Measurements from ENCODE around the gene COL11A1.

The COL11A1 gene

GRCh38 chr1:103110701-103111100 is 2.4 kb upstream of the COL11A1 start:
- no peak for TF ChIP-seq FOXP2 (optimal IDR thresholded peaks at IDR 0.05; ENCODE audit: borderline replicate concordance, extremely low read depth, extremely low read length, insufficient read depth)
- TF ChIP-seq TAF1 (IDR thresholded peaks at IDR 0.05; ENCODE audit: borderline replicate concordance, insufficient read depth, low read length), result no peak
- TF ChIP-seq SIN3A (IDR thresholded peaks at IDR 0.05; ENCODE audit: borderline replicate concordance, insufficient read depth, low read length), result no peak
- TF ChIP-seq REST (IDR thresholded peaks at IDR 0.05; ENCODE audit: insufficient read depth in 1 of 2, low read depth in 2 of 2, low read length in 2 of 2), result no peak
- no peak for TF ChIP-seq POLR2AphosphoS5 (IDR thresholded peaks at IDR 0.05; ENCODE audit: low read depth, low read length)

GRCh38 chr1:103109311-103109920 is 1.1 kb upstream of the COL11A1 start:
- TF ChIP-seq POLR2AphosphoS5 (IDR thresholded peaks at IDR 0.05; ENCODE audit: low read depth, low read length), result no peak
- no peak for TF ChIP-seq SIN3A (IDR thresholded peaks at IDR 0.05; ENCODE audit: borderline replicate concordance, insufficient read depth, low read length)
- no peak for TF ChIP-seq REST (IDR thresholded peaks at IDR 0.05; ENCODE audit: insufficient read depth in 1 of 2, low read depth in 2 of 2, low read length in 2 of 2)
- TF ChIP-seq FOXP2 (optimal IDR thresholded peaks at IDR 0.05; ENCODE audit: borderline replicate concordance, extremely low read depth, extremely low read length, insufficient read depth), result no peak
- no peak for TF ChIP-seq TAF1 (IDR thresholded peaks at IDR 0.05; ENCODE audit: borderline replicate concordance, insufficient read depth, low read length)

- TF ChIP-seq SIN3A (IDR thresholded peaks at IDR 0.05; ENCODE audit: borderline replicate concordance, insufficient read depth, low read length) (no peak), FOXP2 (optimal IDR thresholded peaks at IDR 0.05; ENCODE audit: borderline replicate concordance, extremely low read depth, extremely low read length, insufficient read depth) (no peak), REST (IDR thresholded peaks at IDR 0.05; ENCODE audit: insufficient read depth in 1 of 2, low read depth in 2 of 2, low read length in 2 of 2) (no peak), TAF1 (IDR thresholded peaks at IDR 0.05; ENCODE audit: borderline replicate concordance, insufficient read depth, low read length) (no peak), POLR2AphosphoS5 (IDR thresholded peaks at IDR 0.05; ENCODE audit: low read depth, low read length) (no peak)
These were observed 464 bp downstream of the COL11A1 start for GRCh38 chr1:103107741-103108375.

- TF ChIP-seq SIN3A (IDR thresholded peaks at IDR 0.05; ENCODE audit: borderline replicate concordance, insufficient read depth, low read length), result no peak
These were observed 1.6 kb downstream of the COL11A1 start for GRCh38 chr1:103106426-103107341.

GRCh38 chr1:103101399-103101798 is 6.9 kb downstream of the COL11A1 start:
- TF ChIP-seq TAF1 (IDR thresholded peaks at IDR 0.05; ENCODE audit: borderline replicate concordance, insufficient read depth, low read length), result no peak
- no peak for TF ChIP-seq FOXP2 (optimal IDR thresholded peaks at IDR 0.05; ENCODE audit: borderline replicate concordance, extremely low read depth, extremely low read length, insufficient read depth)
- TF ChIP-seq REST (IDR thresholded peaks at IDR 0.05; ENCODE audit: insufficient read depth in 1 of 2, low read depth in 2 of 2, low read length in 2 of 2), result no peak
- TF ChIP-seq SIN3A (IDR thresholded peaks at IDR 0.05; ENCODE audit: borderline replicate concordance, insufficient read depth, low read length), result no peak
- TF ChIP-seq POLR2AphosphoS5 (IDR thresholded peaks at IDR 0.05; ENCODE audit: low read depth, low read length), result no peak
